Activated CD8-positive, alpha-beta memory T cell treated with anti-CD3 and anti-CD28 coated beads for 4 hours (primary cell): Measurements from ENCODE around the gene PITPNM3.

Source experiments
- DNase-seq, 2 donors: peaks; one replicate each; pipeline ENCODE4 v3.0.0-alpha.2; 2020; ENCODE audit warnings: low read depth in 2 of 2

Gene PITPNM3

DNA sequence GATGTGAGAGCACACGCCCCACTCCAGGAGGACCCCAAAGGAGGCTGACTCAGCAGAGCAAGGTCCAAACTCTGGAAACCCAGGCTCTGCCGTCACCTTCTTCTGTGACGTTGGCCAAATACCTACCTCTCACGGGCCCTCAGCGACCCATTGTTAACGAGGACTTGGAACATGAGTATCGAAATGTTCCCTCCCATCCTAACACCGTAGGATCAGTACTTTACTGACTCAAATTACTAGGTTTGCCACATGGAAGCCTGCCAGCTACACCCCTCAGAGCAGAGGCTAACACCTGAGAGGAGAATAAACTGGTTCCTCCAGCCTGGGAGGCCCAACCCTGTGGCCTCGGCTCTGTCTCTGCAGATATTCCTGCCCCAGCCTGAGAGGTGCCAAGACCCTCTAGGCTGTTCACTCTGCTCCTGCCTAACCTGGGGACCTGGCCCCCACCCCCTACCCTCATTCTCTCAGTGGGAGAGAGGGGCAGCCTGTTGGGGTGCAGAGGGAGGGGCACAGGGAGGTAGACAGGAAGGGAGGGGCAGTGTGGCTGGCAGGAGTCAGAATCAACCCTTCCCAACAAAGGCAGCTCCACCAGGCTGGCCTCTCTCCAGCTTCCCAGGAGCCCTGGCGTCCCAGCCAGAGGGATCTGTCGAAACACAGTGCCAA, 4.4 kb downstream of the PITPNM3 start:
- DNase-seq = no peak

DNA sequence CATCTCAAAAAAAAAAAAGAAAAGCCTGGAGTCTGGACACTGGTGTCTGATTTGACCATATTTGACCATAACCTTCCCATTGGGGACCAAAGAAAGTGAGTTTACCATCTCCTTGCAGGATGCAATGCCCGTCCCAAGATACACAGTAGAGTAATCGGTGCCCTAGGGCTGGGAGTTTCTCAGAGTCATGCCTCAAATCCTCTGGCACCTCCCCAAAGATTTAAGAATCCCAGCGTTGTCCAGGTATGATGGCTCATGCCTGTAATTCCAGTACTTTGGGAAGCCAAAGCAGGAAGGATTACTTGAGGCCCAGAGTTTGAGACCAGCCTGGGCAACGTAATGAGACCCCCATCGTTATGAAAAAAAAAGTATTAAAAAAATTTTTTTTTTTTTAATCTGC, 5.0 kb downstream of the PITPNM3 start:
- no peak for DNase-seq

DNA sequence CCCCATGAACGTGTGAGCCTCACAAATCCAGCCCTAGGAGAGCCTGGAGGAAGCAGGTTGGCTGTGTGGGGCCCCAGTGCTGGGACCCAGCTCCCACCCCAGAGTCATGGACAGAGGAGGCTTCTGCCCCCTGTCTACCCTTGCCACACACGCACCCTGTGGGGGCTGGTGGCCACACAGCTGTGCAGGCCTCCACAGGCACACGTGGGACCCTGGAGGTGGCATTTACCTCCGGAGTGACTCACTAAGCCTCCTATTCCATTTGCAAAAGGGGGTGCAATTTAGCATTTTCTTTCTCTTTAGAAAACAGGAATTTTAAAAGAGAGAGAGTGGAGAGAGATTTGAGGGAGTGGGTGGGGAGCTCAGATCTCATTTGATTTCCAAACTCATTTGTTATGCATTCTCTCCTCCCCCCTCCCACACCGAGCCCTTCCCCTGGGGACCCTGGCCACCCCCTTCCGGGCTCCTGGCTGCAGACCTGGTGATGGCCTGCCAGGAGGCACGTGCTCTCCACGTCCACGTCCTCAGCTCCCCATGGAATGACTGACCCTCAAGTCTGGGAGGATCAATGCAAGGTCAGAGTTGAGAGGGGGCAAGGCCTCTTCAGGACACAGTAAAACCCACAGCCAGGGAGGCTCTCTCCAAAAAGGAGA, 6.8 kb downstream of the PITPNM3 start:
- no peak for DNase-seq

DNA sequence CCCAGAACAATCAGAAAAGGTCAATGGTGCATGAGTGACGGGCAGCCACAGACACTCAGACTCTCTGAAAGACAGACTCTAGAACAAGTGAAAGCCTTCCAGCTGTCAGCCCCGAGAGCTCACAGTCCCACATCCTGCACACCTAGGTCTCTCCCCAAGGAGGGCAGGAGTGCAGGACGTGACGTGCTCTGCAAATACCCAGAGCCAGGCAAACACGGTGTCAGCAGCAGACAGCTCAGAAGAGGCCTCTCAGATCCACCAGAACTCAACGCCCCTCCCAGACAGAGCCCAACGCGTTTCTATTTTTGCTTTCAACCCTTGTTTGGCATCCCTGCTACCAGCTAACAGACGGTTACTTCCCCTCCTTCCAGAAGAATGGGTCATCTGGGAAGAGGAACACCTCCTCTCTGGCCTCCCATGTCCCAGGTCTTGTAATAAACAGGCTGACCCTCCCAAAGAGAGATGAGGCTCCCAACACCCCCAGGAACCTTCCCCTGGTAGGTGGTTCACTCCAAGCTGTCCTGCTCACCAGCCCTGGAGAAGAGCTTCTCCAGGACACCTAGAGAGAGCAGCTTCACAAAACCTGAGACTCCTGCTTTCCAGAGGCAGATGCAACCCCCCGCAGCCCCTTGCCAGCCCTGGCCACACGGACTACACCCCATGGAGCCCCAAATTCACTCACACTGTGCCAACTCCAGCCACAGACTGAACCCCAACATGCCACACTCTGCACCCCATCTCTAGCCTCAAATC, 7.6 kb downstream of the PITPNM3 start:
- DNase-seq = no peak

DNA sequence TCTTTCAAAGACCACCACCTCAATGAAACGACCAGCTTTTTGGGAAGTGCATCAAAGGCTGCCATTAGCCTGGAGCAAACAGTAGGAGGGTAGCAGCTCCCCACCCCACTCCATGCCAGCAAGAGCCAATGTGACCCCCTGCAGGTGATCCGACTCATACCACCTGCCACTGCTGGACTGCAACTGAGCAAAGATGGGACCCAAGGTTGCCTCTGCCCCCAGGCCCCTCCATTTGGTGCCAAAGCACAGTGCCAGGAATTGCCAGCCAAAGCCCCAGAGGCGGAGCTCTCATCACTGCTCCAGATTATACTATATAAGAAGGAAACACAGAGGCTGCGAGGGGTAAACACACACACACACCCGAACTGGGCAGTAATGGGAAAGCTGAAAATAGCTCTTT, 8.3 kb downstream of the PITPNM3 start:
- DNase-seq = no peak

DNA sequence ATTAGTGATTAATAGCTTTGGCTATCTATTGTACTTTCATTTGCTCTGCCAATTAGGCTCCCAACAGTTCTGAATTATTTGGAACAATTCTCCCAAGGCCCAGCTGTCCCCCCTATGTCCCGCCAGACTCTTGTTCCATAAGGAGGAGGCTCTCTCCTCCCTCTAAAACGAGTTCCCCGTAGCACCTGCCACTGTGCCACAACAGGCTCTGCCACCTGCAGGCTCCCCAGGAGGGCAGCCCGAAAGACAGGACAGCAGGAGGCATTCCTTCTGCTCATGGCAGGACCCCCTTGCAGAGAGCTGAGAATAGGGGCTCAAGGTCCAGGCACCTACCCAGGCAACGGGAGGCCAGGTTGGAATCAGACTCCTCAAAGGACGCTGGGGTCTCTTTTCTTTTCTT, 9.0 kb downstream of the PITPNM3 start:
- no peak for DNase-seq

DNA sequence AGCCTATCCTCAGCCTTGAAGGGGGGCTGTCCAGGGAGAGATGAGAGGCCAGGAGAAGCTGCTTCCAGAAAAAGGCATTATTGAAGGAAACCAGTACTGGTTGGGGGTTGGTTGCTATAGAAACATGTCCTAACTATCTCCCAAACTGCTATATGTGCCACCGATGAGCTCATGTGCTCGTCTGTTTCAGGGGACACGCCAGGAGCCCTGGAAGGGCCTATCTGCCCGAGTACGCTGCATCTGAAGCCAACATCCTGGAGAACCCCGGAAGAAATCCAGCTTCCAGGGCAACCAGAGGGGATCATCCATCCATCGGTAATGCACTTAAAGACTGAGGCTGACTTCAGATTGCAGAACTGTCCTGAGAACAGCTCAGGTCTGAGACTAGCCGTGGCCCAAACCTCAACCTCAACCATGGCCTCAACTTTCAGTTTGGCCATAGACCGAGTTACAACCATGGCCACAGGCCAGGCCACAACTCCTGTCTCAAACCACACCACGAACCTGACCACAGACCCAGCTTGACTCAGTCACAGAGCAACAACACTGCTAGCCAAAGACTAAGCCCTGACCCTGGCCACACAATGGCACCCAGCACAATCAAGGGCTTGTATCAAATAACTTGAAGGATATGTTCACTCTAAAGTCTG, 10.2 kb downstream of the PITPNM3 start:
- no peak for DNase-seq

DNA sequence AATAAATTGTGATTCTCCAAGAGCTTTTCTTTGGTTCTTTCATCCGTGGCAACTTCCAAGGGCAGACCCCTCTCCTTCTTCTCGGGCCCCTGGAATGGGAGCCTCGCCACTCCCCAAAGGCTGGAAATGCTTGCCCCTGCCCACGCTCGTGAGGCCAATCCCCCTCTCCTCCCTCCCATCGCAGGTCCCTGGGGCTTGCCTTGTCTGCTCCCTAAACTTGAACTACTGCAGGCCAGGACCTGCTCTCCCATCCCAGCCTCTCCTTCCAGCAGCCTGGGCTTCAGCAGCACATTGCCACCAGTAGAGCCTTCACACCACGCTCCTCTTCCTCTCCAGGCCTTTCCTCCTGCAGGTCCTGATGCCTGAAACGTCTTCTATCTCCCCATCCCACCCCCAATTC, 11.1 kb downstream of the PITPNM3 start:
- no peak for DNase-seq

DNA sequence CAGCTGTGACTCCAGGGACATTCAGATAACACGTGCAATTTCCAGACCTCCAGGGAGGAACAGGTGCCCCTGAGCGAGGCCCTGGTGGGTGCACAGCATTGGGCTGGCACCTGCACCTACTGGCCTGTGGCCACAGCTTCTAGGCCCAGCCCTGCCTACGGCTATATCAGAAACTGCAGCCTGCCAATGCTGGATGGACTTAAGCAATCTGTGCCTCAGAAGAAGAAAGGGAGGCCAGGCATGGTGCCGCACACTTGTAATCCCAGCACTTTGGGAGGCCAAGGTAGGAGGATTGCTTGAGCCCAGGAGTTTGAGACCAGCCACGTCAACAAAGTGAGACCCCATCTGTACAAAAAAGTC, 12.4 kb downstream of the PITPNM3 start:
- DNase-seq = no peak

DNA sequence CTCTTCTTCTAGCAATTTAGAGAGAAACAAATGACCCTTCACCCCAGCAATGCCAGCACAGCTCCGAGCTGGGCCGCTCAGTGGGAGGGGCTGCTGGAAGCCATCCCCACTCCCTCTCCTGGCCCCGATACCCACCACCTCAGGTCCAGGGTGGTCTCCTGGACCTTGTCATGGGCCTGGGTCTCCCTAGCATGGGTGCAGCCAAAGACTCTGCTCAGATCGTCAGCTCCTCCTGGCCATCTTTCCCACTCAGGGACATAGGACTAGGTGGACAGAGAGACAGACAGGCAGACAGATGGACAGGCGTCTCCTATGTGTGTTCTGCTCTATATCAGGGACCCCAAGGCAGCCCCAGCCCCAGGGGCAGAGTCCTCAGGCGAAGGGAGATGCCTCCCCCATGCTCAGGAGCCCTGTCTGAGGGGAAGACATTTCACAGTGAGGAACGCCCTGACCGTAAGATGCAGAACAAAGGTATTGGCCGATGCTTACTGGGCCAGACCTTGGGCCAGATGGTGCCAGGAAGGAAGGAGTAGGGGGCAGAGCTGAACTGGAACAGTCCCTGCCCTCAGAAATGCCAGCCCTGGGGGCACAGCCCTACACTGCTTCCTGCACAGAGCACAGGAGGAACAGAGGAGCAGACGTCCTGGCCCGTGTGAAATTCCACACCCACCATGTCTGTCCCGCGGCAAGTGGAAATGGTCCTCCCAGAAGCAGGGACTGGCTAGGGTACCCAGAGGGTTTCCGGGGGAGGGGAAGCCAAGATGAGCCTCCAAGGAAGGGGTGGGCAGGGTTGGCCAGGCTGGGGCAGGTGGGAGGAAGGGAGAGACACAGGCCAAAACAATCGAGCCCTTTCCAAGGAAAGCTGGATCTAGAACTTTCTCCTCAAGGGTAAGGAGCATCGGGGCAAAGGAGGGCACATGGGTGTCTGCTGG, 13.0 kb downstream of the PITPNM3 start:
- no peak for DNase-seq

DNA sequence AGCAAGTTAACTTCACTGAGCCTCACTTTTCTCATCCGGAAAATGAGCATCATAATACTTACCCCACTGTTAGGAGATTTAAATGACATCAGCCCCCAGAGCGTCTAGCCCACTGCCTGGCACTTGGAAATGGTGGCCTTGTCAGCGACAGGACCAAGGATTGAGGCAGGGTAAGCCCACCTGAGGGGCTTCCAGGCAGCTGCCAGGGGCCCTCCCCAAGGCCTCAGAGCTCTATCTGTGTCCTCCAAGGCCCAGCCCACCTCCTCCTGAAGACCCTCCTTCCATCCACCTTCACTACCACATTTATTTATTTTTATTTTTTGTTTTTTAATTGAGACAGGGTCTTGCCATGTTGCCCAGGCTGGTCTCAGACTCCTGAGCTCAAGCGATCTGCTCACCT, 13.8 kb downstream of the PITPNM3 start:
- no peak for DNase-seq

DNA sequence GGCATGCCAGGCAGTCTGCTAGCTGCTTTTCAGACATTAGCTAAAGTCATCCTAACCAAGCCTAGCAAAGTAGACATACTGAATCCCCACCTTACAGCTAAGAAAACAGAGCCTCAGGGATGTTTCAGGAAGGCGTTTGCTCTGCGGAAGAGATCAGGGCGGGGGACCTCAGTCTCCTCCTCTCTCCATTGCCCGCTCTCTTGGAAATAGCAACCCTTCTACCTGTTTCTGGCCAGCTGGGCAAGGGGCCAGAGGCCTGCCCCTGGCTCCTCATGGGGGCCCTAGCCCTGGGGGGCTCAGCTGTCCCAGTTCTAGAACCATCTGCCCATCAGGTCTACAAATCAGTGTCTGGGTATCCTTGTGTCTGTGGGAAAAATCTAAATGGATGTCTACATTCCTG, 14.5 kb downstream of the PITPNM3 start:
- DNase-seq = no peak

DNA sequence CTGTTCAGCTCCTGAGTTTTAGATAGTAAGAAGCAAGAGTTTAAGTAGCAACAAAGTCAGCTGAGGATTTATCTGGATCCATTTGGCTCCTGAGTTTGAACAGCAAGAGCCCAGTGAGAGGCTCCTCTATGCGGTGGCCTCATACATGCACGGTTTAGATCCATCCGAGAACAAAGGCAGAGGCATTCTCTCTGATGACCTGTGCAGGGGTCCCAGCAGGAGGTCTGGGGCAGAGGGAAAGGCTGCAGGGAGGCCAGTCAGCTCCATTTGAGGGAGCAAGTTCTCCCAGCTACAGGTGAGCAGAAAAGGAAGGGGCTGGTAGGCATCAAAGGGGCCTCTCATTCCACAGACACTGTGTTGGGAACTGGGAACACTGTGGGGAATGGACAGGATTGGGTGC, 16.5 kb downstream of the PITPNM3 start:
- DNase-seq = no peak

DNA sequence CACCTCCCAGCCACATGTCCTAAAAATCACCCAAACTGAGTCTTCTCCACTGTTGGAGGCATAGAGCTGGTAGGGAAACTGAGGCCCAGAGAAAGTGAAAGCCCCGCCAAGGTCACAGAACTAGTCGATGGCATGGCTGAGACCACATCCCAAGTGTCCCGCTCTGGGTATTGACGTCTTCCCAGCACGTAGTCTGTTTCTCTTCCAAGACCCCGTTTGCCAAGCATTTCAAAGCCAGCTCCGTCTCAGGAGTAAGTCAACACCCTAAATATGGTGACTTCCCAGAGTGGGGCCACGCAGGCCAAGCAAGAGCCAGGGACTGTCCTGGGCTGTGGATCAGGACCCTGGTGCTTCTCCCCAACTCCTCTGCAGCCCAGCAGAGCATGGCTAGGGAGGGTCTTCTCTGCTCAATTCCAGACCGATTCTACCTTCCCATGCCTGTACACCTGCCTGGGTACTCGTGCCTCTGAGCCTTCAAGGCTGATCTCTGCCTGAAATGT, 19.7 kb downstream of the PITPNM3 start:
- DNase-seq = no peak

DNA sequence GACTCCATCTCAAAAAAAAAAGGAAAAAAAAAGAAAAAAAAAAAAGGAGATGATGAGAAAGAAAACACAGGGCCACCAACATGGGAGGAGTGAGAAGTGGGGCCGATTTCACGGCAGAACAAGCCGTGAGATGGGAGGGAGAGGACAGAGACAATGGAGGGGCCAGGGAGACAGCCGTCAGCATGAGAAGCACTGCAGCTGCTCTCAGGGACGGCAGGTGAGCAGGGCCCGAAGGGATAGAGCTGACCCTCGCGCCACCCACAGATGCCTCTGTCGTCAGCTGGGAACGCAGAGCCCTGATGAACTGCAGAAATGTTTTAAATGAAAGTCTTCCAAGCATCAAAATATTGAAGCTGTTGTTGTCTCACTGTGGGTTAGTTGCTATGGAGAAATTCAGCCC, 20.3 kb downstream of the PITPNM3 start:
- DNase-seq = no peak

DNA sequence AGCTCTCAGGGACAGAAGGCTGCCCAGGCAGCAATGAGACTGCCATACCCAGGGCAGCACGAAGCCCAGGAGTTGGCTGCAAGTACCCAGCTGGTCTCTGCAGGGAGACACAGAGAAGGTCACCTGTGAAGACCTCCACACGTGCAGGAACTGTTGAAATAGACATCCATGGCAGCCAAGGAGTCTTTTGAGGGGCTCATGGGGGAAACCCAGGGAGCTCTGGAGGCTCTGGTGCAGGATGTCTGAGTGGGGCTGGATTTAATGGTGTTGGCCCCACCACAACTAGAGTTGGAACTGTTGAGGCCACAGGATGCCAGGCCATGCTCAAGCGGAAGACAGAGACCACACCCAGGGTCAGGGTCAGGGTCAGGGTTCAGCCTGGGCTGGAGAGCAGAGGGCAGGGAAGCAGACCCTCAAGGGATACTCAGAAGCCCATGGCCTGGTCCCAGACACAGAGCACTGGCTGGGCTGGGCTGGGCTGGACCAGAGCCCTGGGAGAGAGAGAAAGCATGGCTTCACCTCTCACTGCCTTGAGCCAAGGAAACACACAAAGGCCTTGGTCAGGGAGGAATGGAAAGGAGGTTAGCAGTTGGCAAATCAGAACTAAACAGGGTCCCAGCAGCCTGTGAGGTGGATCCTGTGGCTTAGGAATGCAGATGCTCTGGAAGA, 21.4 kb downstream of the PITPNM3 start:
- no peak for DNase-seq

DNA sequence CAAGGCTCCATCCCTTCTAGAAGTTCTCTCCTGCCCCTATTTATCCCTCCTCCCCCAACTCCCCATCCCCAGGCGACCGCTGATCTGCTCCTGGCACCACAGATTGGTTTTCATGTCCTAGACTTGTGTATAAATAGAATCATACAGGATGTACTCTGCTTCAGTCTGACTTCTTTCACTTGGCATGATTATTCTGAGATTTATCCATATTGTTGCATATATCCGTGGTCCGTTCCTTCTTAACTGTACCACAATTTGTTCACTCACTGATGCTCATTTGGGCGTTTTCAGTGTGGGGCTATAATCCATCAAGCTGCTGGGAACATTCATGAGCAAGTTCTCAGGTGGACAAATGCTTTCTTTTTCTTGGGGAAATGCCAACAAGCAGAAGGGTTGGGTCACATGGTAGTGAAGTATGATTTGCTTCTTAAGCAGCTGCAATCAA, 23.9 kb downstream of the PITPNM3 start:
- DNase-seq = no peak

DNA sequence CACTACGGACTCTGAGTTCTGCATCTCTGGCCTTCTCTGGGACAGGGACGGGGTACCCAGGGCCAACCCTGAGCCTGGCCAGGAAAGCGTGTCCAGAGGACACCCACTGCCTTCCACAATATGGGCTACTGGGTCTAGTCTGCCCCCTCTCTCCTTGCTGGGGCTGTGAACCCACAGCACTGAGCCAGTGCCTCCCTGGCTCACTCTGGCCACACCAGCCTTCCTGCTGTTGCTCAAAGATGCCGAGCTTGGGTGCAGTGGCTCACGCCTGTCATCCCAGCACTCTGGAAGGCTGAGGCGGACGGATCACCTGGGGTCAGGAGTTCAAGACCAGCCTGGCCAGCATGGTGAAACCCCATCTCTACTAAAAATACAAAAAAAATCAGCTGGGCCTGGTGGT, 24.8 kb downstream of the PITPNM3 start:
- no peak for DNase-seq

DNA sequence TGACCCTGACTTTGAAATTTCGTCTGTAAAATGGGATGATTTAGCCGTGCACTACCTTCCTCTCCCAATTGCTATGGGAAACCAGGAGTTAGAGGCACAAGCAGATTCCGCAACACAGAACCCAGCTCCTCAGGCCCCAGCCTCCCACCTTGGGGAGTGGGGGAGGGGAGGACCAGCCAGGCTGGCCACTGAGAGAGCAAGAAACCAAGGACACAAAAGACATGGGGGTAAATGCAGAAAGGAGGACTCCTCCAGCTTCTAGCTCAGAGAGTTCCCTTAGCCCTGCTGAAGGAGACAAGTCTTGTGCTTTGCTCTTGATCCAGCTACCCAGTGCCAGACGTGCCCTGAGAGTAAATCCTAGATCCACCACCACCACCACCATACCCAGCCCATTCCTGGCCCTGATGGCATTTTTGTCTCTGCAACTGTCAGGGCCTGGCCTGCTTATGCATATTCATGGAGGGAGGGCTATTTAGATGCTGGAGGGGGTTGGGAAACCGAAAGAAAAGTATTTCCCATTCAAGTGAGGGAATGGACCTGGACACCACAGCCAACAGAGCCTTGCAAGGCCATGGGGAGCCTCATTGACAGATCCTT, 25.9 kb downstream of the PITPNM3 start:
- DNase-seq = no peak

DNA sequence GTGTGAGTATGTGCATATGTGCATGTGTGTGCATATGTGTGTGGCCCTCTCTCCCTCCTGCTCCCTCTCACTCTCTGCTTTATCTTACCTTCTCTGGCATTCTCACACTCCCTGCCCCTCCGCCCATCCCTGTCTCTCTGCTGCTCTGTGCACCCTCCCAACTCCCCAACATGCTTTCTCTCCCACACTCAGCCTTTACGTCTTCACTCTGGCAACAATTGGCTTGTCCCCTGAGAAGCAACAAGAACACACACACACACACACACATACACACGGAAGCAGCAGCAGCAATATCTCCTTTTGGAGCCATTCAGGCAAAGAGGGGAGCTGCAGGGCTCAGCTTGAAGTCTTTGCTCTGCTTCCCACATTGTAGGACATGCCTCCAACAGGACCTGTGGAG, 27.8 kb downstream of the PITPNM3 start:
- DNase-seq = no peak
